ACC112 (cell line): Measurements from ENCODE around the gene ZNF607.

Experiments
- H2AFZ ChIP-seq: fragments of 200-600 bp; sonication (generic); one replicate; pipeline ENCODE4 v1.6.0; 2017; ENCODE audit warnings: antibody characterized with exemption, low read length; ENCODE audit not compliant: unreplicated experiment
- H3K27ac ChIP-seq: fragments of 200-600 bp; sonication (generic); 2 replicates; pipeline ENCODE4 v1.5.1; 2014; ENCODE audit warnings: low read depth, mild to moderate bottlenecking, antibody characterized with exemption, low read length, moderate library complexity
- H3K27me3 ChIP-seq: fragments of 200-600 bp; sonication (generic); 2 replicates; pipeline ENCODE4 v1.6.1; 2014; ENCODE audit warnings: mild to moderate bottlenecking, antibody characterized with exemption, low read length, moderate library complexity, mixed read lengths; ENCODE audit not compliant: insufficient read depth
- H3K36me3 ChIP-seq: fragments of 200-600 bp; sonication (generic); 2 replicates; pipeline ENCODE4 v1.6.1; 2016; ENCODE audit warnings: mild to moderate bottlenecking, antibody characterized with exemption, low read length, moderate library complexity, mixed read lengths; ENCODE audit not compliant: insufficient read depth
- H3K4me1 ChIP-seq: fragments of 200-600 bp; sonication (generic); one replicate; pipeline ENCODE4 v1.6.1; 2016; ENCODE audit warnings: low read length, mixed read lengths; ENCODE audit not compliant: insufficient read depth, unreplicated experiment, control insufficient read depth
- H3K4me3 ChIP-seq: fragments of 200-600 bp; sonication (generic); 2 replicates; pipeline ENCODE4 v1.5.1; 2014; ENCODE audit warnings: mild to moderate bottlenecking, low read depth, low read length
- H3K79me2 ChIP-seq: fragments of 200-600 bp; sonication (generic); one replicate; pipeline ENCODE4 v1.6.0; 2016; ENCODE audit warnings: low read length; ENCODE audit not compliant: control insufficient read depth, unreplicated experiment, insufficient read depth

Gene ZNF607

GRCh38 chr19:37654118-37654517 lies 65.4 kb downstream of the ZNF607 start:
- Histone ChIP-seq H3K27ac (peak overlapping the region; percentile 59; the same call in 1 of the 2 replicates), H3K4me1 (peaks cover 3% of the 10 kb centered on the region), H2AFZ (peak overlapping the region; percentile 97), H3K36me3 (peaks cover 4% of the 10 kb centered on the region; the same call in 1 of the 2 replicates), H3K27me3 (no peaks in the 10 kb centered on the region), H3K4me3 (peak overlapping the region; percentile 91), H3K79me2 (peaks cover 29% of the 10 kb centered on the region)
